ENCODE results near the gene RGMA.

GRCh38 chr15:93065641-93066045 lies 23.4 kb downstream of the RGMA start:
- TF ChIP-seq ZBTB33 (IDR thresholded peaks at IDR 0.05; ENCODE audit: extremely low read depth, insufficient replicate concordance, low read length) (no peak), POLR2AphosphoS5 (IDR thresholded peaks at IDR 0.05; ENCODE audit: low read depth, low read length) (no peak), CTCF (IDR thresholded peaks at IDR 0.05 in 2 of 3, conservative IDR thresholded peaks at IDR 0.05 in 1 of 3; ENCODE audit: borderline replicate concordance in 1 of 3, insufficient read depth in 1 of 3, low read depth in 2 of 3, low read length in 2 of 3) (no peak), TCF7L2 (IDR thresholded peaks at IDR 0.05; ENCODE audit: borderline replicate concordance, extremely low read depth, insufficient read depth, insufficient read length) (no peak), POLR2A (IDR thresholded peaks at IDR 0.05; ENCODE audit: borderline replicate concordance, extremely low read depth, insufficient read depth, insufficient read length) (no peak), REST (IDR thresholded peaks at IDR 0.05; ENCODE audit: low read depth) (no peak), EZH2phosphoT487 (IDR thresholded peaks at IDR 0.05; ENCODE audit: borderline replicate concordance) (no peak), ATF3 (IDR thresholded peaks at IDR 0.05) (no peak), CBX3 (IDR thresholded peaks at IDR 0.05; ENCODE audit: low read depth) (no peak)
